HepG2 (cell line): ENCODE results near the gene TM4SF1. TPM values are rescaled to one million over a fixed set of nuclear protein-coding genes. Genes with fewer than 3 reads are reported as not detected.
A peak's percentile ranks its signal among the peaks of the same experiment; 100 is the strongest.

Experiments used
- BCL3 ChIP-seq: sonication (generic); formaldehyde crosslinking; IDR thresholded peaks from 2 replicates; pipeline ENCODE4 v1.5.1; 2020; ENCODE audit warnings: mild to moderate bottlenecking, missing genetic modification reagents, moderate library complexity
- KLF6 ChIP-seq: IDR thresholded peaks from 2 replicates; pipeline ENCODE4 v1.8.0; 2016; ENCODE audit warnings: missing biosample characterization, missing genetic modification reagents
- MXD4 ChIP-seq: IDR thresholded peaks from 2 replicates; pipeline ENCODE4 v1.6.1; 2016; ENCODE audit warnings: mild to moderate bottlenecking, missing biosample characterization, missing genetic modification reagents
- PRDM10 ChIP-seq: sonication (generic); formaldehyde crosslinking; IDR thresholded peaks from 2 replicates; pipeline ENCODE4 v1.4.0; 2020; ENCODE audit warnings: low read depth, missing genetic modification reagents
- SALL1 ChIP-seq: sonication (generic); formaldehyde crosslinking; IDR thresholded peaks from 2 replicates; pipeline ENCODE4 v1.8.0; 2022; ENCODE audit warnings: mild to moderate bottlenecking, missing genetic modification reagents
- SOX5 ChIP-seq: IDR thresholded peaks from 2 replicates; pipeline ENCODE4 v1.6.1; 2016; ENCODE audit warnings: borderline replicate concordance
- TIGD3 ChIP-seq: sonication (generic); formaldehyde crosslinking; IDR thresholded peaks from 2 replicates; pipeline ENCODE4 v1.5.1; 2020; ENCODE audit warnings: mild to moderate bottlenecking, missing genetic modification reagents, borderline replicate concordance
- ZBTB42 ChIP-seq: sonication (generic); formaldehyde crosslinking; IDR thresholded peaks from 2 replicates; pipeline ENCODE4 v1.5.0; 2020; ENCODE audit warnings: mild to moderate bottlenecking, missing genetic modification reagents
- polyA plus RNA-seq, 8 experiments: library from polyadenylated mRNA; depleted of rRNA in 3 of 8; stranded (reverse) in 7 of 8; unstranded in 1 of 8; fragments of >200 nt; fragmentation: Illumina TruSeq in 4 of 8; extraction: Trizol in 4 of 8; gene quantifications; 2 replicates each; pipeline versions ENCODE4 v1.2.1 to v1.2.3, GENCODE V29; 2011 to 2016; ENCODE audit warnings: low read depth in 4 of 8, missing spikeins in 1 of 8, mixed read lengths in 1 of 8; ENCODE audit not compliant: insufficient read depth in 1 of 8
- total RNA-seq, 5 experiments: library from RNA; depleted of rRNA; stranded (reverse); fragments of >200 nt; fragmentation: Illumina TruSeq; extraction: Trizol; gene quantifications; 2 replicates each; pipeline ENCODE4 v1.2.3, GENCODE V29; 2016; ENCODE audit warnings: low read depth in 1 of 5
- TF ChIP-seq, protein P1 (sequence below), 2 experiments: IDR thresholded peaks; 2 replicates each; pipeline ENCODE4 v1.6.1; 2011 to 2012; ENCODE audit warnings: low read length in 2 of 2, borderline replicate concordance in 1 of 2, low read depth in 1 of 2, mild to moderate bottlenecking in 1 of 2, moderate library complexity in 1 of 2
- TF ChIP-seq, protein P2 (sequence below): IDR thresholded peaks from 2 replicates; pipeline ENCODE4 v1.6.1; 2016; ENCODE audit warnings: low read depth
- TF ChIP-seq, protein P3 (sequence below): sonication (generic); formaldehyde crosslinking; IDR thresholded peaks from 2 replicates; pipeline ENCODE4 v1.5.0; 2020; ENCODE audit warnings: mild to moderate bottlenecking, missing genetic modification reagents

Gene TM4SF1
- total and polyA plus RNA-seq, 2 of the 13 experiments (the other 11 are each of a cell fraction or from before 2014, with no cell fraction given): 431 to 1,359 TPM

DNA sequence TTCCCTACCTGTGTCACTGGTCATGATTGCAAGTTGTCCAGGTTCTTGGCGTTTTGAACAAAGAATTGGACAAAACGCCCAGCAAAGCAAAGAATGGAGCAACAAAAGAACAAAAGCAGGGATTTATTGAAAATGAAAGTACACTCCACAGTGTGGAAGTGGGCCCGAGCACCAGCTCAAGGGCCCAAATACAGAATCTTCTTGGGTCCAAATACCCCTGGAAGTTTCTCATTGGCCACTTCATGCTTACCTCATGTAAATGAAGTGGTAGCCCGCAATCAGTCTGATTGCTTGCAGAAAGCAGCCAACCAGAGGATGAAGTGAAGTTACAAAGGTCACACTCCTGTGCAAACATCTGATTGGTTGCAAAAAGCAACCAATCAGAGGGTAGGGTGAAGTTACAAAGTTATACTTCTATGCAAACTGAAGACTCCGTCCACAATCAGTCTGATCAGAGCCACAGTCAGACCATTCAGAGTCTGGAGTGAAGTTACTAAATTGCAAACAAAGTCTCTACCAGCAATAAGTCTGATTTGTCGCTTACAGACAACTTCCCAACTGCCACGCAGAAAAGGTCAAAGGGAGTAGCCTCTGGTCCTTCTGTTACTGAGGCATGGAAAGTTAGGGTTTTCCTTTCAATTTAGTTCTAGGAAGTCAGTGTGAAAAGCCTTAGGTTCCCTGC lies 8.3 kb upstream of the TM4SF1 start (continued):
- TF ChIP-seq SOX5 (CRISPR knock-in tag): peak; percentile 32; the same call in 1 of the 2 replicates
- TF ChIP-seq, protein P1, sequence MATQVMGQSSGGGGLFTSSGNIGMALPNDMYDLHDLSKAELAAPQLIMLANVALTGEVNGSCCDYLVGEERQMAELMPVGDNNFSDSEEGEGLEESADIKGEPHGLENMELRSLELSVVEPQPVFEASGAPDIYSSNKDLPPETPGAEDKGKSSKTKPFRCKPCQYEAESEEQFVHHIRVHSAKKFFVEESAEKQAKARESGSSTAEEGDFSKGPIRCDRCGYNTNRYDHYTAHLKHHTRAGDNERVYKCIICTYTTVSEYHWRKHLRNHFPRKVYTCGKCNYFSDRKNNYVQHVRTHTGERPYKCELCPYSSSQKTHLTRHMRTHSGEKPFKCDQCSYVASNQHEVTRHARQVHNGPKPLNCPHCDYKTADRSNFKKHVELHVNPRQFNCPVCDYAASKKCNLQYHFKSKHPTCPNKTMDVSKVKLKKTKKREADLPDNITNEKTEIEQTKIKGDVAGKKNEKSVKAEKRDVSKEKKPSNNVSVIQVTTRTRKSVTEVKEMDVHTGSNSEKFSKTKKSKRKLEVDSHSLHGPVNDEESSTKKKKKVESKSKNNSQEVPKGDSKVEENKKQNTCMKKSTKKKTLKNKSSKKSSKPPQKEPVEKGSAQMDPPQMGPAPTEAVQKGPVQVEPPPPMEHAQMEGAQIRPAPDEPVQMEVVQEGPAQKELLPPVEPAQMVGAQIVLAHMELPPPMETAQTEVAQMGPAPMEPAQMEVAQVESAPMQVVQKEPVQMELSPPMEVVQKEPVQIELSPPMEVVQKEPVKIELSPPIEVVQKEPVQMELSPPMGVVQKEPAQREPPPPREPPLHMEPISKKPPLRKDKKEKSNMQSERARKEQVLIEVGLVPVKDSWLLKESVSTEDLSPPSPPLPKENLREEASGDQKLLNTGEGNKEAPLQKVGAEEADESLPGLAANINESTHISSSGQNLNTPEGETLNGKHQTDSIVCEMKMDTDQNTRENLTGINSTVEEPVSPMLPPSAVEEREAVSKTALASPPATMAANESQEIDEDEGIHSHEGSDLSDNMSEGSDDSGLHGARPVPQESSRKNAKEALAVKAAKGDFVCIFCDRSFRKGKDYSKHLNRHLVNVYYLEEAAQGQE (IDR thresholded peaks at IDR 0.05; ENCODE audit: borderline replicate concordance in 1 of 2, low read depth in 1 of 2, low read length in 2 of 2): peak in 1 of 2 experiments; percentile 49; a peak in 1 of 4 replicates
- no peak for TF ChIP-seq PRDM10
- 0 out of 2 replicates have a peak, but pooled peaks have one; percentile 41 for TF ChIP-seq MXD4
- TF ChIP-seq, protein P2, sequence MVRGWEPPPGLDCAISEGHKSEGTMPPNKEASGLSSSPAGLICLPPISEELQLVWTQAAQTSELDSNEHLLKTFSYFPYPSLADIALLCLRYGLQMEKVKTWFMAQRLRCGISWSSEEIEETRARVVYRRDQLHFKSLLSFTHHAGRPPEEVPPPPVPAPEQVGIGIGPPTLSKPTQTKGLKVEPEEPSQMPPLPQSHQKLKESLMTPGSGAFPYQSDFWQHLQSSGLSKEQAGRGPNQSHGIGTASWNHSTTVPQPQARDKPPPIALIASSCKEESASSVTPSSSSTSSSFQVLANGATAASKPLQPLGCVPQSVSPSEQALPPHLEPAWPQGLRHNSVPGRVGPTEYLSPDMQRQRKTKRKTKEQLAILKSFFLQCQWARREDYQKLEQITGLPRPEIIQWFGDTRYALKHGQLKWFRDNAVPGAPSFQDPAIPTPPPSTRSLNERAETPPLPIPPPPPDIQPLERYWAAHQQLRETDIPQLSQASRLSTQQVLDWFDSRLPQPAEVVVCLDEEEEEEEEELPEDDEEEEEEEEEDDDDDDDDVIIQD (CRISPR knock-in tag): 0 out of 2 replicates have a peak, but pooled peaks have one; percentile 32
- TF ChIP-seq SALL1 (CRISPR knock-in tag): no peak
- peak; percentile 68; the same call in 1 of the 2 replicates for TF ChIP-seq TIGD3 (CRISPR knock-in tag)
- 0 out of 2 replicates have a peak, but pooled peaks have one; percentile 39 for TF ChIP-seq BCL3 (CRISPR knock-in tag)
- TF ChIP-seq, protein P3, sequence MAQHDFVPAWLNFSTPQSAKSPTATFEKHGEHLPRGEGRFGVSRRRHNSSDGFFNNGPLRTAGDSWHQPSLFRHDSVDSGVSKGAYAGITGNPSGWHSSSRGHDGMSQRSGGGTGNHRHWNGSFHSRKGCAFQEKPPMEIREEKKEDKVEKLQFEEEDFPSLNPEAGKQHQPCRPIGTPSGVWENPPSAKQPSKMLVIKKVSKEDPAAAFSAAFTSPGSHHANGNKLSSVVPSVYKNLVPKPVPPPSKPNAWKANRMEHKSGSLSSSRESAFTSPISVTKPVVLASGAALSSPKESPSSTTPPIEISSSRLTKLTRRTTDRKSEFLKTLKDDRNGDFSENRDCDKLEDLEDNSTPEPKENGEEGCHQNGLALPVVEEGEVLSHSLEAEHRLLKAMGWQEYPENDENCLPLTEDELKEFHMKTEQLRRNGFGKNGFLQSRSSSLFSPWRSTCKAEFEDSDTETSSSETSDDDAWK (CRISPR knock-in tag): no peak
- peak; percentile 75; the same call in 1 of the 2 replicates for TF ChIP-seq KLF6
- peak; percentile 61; the same call in 1 of the 2 replicates for TF ChIP-seq ZBTB42
